ENCODE measurements around the gene B4GALT3.

B4GALT3 gene

GRCh38 chr1:161223805-161224694 lies 46.7 kb upstream of the B4GALT3 start:
- TF ChIP-seq CTCF (conservative IDR thresholded peaks at IDR 0.05; ENCODE audit: low read depth): no peak
- ChIA-PET POLR2A (ENCODE audit: low non-redundant PET) (no interaction called here), CTCF (no interaction called here)
- DNase-seq (ENCODE audit: low spot score): no peak
- no peak overlapping the region for H3K27ac ChIP-seq

- ChIA-PET POLR2A (ENCODE audit: low non-redundant PET) (no interaction called here), CTCF (no interaction called here)
- no peak for DNase-seq (ENCODE audit: low spot score)
- no peak overlapping the region for H3K27ac ChIP-seq
- TF ChIP-seq CTCF (conservative IDR thresholded peaks at IDR 0.05; ENCODE audit: low read depth): no peak
Measured at GRCh38 chr1:161222175-161223019, 45.1 kb upstream of the B4GALT3 start.

GRCh38 chr1:161220002-161220401 lies 42.7 kb upstream of the B4GALT3 start:
- no peak for DNase-seq (ENCODE audit: low spot score)
- no peak overlapping the region for H3K27ac ChIP-seq
- no peak for TF ChIP-seq CTCF (conservative IDR thresholded peaks at IDR 0.05; ENCODE audit: low read depth)
- ChIA-PET CTCF (interaction anchor here (0.6 kb wide), 1 partner anchor 168 kb away, joined by 4 read pairs; no protein-coding TSS in a partner anchor), POLR2A (ENCODE audit: low non-redundant PET) (interaction anchor here (0.6 to 0.7 kb wide), 2 partner anchors 32 to 1955 kb away, joined by 3 to 4 read pairs; no protein-coding TSS in a partner anchor)

GRCh38 chr1:161219078-161219892 lies 42.0 kb upstream of the B4GALT3 start:
- ChIA-PET CTCF (interaction anchor here (0.5 to 1.0 kb wide), 3 partner anchors 9 to 168 kb away, joined by 3 to 4 read pairs (median 3); no protein-coding TSS in a partner anchor), POLR2A (ENCODE audit: low non-redundant PET) (interaction anchor here (0.6 to 0.7 kb wide), 2 partner anchors 33 to 1956 kb away, joined by 3 to 4 read pairs; no protein-coding TSS in a partner anchor)
- TF ChIP-seq CTCF (conservative IDR thresholded peaks at IDR 0.05; ENCODE audit: low read depth): no peak
- DNase-seq (ENCODE audit: low spot score): no peak
- no peak overlapping the region for H3K27ac ChIP-seq

- no peak for TF ChIP-seq CTCF (conservative IDR thresholded peaks at IDR 0.05; ENCODE audit: low read depth)
- CTCF ChIA-PET: interaction anchor here (0.5 to 1.1 kb wide), 3 partner anchors 8 to 73 kb away, joined by 3 read pairs; no protein-coding TSS in a partner anchor
- no peak overlapping the region for H3K27ac ChIP-seq
- POLR2A ChIA-PET (ENCODE audit: low non-redundant PET): no interaction called here
- DNase-seq (ENCODE audit: low spot score): no peak
Measured at GRCh38 chr1:161218301-161219077, 41.2 kb upstream of the B4GALT3 start.
